DOHH2 (cell line): ENCODE measurements around the gene NCKAP1.

Experiments
- CTCF ChIP-seq: fragments of 200-600 bp; sonication (generic); IDR thresholded peaks from one replicate; pipeline ENCODE4 v1.5.1; 2014; ENCODE audit warnings: antibody characterized with exemption, mild to moderate bottlenecking, low read depth, low read length; ENCODE audit not compliant: poor library complexity, severe bottlenecking
- EZH2phosphoT487 ChIP-seq: fragments of 200-600 bp; sonication (generic); IDR thresholded peaks from 2 replicates; pipeline ENCODE4 v1.6.1; 2017; ENCODE audit warnings: borderline replicate concordance, mild to moderate bottlenecking, antibody characterized with exemption, low read length, moderate library complexity, mixed read lengths

DNA sequence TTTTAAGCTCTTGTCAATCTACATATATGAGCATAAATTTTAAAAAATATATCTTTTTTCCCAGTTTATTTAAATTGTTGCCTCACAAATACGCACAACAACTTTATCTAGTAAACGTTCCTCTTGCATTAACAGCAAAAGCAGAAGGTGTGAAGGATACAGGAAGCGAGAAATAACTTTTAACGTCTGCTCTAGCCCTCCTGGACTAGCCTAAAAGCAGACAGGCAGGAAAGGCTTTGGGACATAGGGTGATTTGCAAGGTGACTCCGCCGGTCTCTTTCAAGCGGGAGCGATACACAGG, 39.9 kb upstream of the NCKAP1 start:
- no peak for TF ChIP-seq CTCF
- TF ChIP-seq EZH2phosphoT487, result no peak
